KMS-11 (cell line): Measurements from ENCODE around the gene PPP4C.
"Not testable (repeated sequence)": the region's sequence is repeated elsewhere in the genome, so short reads cannot be mapped to it uniquely, and the experiment has no call there.

ENCODE experiments used
- H2AFZ ChIP-seq: fragments of 200-600 bp; sonication (generic); 2 replicates; pipeline ENCODE4 v1.6.1; 2016; ENCODE audit warnings: antibody characterized with exemption, mixed run types, low read depth
- H3K27ac ChIP-seq: fragments of 200-600 bp; sonication (generic); 2 replicates; pipeline ENCODE4 v1.6.1; 2016; ENCODE audit warnings: mild to moderate bottlenecking, mixed run types
- H3K27me3 ChIP-seq: fragments of 200-600 bp; sonication (generic); 2 replicates; pipeline ENCODE4 v1.6.1; 2017; ENCODE audit warnings: mild to moderate bottlenecking, low read depth, mixed run types, moderate library complexity; ENCODE audit not compliant: insufficient read depth
- H3K36me3 ChIP-seq: fragments of 200-600 bp; sonication (generic); 2 replicates; pipeline ENCODE4 v1.6.1; 2017; ENCODE audit warnings: mild to moderate bottlenecking, mixed run types; ENCODE audit not compliant: insufficient read depth
- H3K4me1 ChIP-seq: fragments of 200-600 bp; sonication (generic); 2 replicates; pipeline ENCODE4 v1.6.1; 2016; ENCODE audit warnings: mild to moderate bottlenecking, low read depth, mixed run types; ENCODE audit not compliant: poor library complexity, severe bottlenecking
- H3K4me2 ChIP-seq: fragments of 200-600 bp; sonication (generic); 2 replicates; pipeline ENCODE4 v1.7.0; 2016; ENCODE audit warnings: mild to moderate bottlenecking, mixed run types
- H3K4me3 ChIP-seq: fragments of 200-600 bp; sonication (generic); IDR thresholded peaks from 2 replicates; pipeline ENCODE4 v1.6.1; 2017; ENCODE audit warnings: low read depth, low read length, mixed read lengths; ENCODE audit not compliant: insufficient read depth
- H3K79me2 ChIP-seq: fragments of 200-600 bp; sonication (generic); 2 replicates; pipeline ENCODE4 v1.6.1; 2016; ENCODE audit warnings: low read depth, mixed run types; ENCODE audit not compliant: insufficient read depth
- H3K9ac ChIP-seq: fragments of 200-600 bp; sonication (generic); 2 replicates; pipeline ENCODE4 v1.6.1; 2016; ENCODE audit warnings: mild to moderate bottlenecking, mixed run types
- H4K20me1 ChIP-seq: fragments of 200-600 bp; sonication (generic); 2 replicates; pipeline ENCODE4 v1.6.1; 2016; ENCODE audit warnings: mild to moderate bottlenecking, mixed run types; ENCODE audit not compliant: insufficient read depth
- TF ChIP-seq, protein P1 (sequence below): fragments of 200-600 bp; sonication (generic); conservative IDR thresholded peaks from 2 replicates; pipeline ENCODE4 v1.6.1; 2017; ENCODE audit warnings: low read depth, mild to moderate bottlenecking, antibody characterized with exemption, low read length, moderate library complexity, mixed read lengths

Gene PPP4C

DNA sequence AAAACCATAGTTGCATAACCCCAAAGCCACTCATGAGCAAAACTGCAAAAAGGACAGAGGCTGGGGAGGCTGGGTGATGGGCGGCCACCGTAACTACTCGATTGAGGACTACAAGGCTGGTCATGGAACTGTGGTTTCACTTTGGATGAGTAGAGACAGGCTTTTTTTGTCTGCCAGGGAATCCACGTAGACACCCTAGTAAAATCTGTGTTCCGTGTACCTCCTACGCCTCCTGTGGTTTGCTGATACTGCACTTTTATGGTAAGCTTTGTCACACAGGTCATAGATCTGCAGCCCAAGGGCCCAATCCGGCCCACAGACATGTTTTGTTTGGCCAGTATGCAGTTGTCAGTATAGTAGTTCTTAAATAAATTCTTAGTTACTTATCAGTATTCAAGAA lies 42.5 kb upstream of the PPP4C start:
- Histone ChIP-seq H3K79me2 (no peaks in the 10 kb centered on the region), H3K4me2 (no peak overlapping the region), H3K27me3 (peaks cover 51% of the 10 kb centered on the region), H3K4me1 (peaks cover 3% of the 10 kb centered on the region), H3K9ac (no peak overlapping the region), H3K36me3 (no peaks in the 10 kb centered on the region), H2AFZ (no peak overlapping the region), H3K27ac (no peak overlapping the region), H4K20me1 (no peaks in the 10 kb centered on the region), H3K4me3 (no peak overlapping the region)
- TF ChIP-seq, protein P1, sequence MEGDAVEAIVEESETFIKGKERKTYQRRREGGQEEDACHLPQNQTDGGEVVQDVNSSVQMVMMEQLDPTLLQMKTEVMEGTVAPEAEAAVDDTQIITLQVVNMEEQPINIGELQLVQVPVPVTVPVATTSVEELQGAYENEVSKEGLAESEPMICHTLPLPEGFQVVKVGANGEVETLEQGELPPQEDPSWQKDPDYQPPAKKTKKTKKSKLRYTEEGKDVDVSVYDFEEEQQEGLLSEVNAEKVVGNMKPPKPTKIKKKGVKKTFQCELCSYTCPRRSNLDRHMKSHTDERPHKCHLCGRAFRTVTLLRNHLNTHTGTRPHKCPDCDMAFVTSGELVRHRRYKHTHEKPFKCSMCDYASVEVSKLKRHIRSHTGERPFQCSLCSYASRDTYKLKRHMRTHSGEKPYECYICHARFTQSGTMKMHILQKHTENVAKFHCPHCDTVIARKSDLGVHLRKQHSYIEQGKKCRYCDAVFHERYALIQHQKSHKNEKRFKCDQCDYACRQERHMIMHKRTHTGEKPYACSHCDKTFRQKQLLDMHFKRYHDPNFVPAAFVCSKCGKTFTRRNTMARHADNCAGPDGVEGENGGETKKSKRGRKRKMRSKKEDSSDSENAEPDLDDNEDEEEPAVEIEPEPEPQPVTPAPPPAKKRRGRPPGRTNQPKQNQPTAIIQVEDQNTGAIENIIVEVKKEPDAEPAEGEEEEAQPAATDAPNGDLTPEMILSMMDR = no peak

DNA sequence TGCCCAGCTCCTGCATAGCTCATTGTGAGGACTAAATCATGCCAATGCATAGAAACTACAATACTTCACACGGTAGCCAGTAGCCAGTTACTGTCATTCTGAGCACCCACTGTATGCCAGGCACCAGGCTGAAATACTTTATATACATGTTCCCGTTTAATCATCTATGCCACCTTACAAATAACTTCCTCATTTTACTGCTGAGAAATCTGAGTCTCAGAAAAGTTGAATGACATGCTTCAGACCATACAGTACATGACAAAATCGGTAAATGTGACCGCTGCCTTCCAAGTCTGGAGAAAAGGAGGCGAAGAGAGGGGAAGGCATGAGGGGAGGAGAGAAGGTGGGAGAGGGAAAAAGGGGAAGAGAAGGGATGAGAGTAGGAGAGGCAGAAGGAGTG lies 35.6 kb upstream of the PPP4C start:
- no peak overlapping the region for H3K27ac ChIP-seq
- no peak overlapping the region for H3K4me3 ChIP-seq
- TF ChIP-seq, protein P1 = no peak
- no peaks in the 10 kb centered on the region for H3K79me2 ChIP-seq
- no peak overlapping the region for H3K4me2 ChIP-seq
- no peak overlapping the region for H3K9ac ChIP-seq
- H3K4me1 ChIP-seq = no peaks in the 10 kb centered on the region
- no peaks in the 10 kb centered on the region for H4K20me1 ChIP-seq
- peaks cover 5% of the 10 kb centered on the region; the same call in 1 of the 2 replicates for H3K27me3 ChIP-seq
- H3K36me3 ChIP-seq = no peaks in the 10 kb centered on the region
- H2AFZ ChIP-seq = no peak overlapping the region

DNA sequence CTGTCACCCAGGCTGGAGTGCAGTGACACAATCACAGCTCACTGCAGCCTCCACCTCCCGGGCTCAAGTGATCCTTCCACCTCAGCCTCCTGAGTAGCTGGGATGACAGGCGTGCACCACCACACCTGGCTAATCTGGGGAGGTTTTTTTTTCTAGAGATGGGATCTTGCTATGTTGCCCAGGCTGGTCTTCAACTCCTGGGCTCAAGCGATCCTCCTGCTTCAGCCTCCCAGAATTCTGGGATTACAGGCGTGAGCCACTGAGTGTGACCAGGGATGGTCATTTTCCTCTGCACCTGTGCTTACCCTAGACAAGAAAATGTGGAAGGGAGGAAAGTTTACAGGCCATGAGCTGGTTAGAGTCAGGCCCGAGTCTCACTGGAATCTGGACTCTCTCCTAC lies 35.1 kb upstream of the PPP4C start:
- H2AFZ ChIP-seq, H3K4me3 ChIP-seq, H3K27ac ChIP-seq, H3K27me3 ChIP-seq, H3K4me1 ChIP-seq, H3K36me3 ChIP-seq, H3K9ac ChIP-seq, H3K79me2 ChIP-seq, H4K20me1 ChIP-seq, H3K4me2 ChIP-seq: not testable (repeated sequence)

DNA sequence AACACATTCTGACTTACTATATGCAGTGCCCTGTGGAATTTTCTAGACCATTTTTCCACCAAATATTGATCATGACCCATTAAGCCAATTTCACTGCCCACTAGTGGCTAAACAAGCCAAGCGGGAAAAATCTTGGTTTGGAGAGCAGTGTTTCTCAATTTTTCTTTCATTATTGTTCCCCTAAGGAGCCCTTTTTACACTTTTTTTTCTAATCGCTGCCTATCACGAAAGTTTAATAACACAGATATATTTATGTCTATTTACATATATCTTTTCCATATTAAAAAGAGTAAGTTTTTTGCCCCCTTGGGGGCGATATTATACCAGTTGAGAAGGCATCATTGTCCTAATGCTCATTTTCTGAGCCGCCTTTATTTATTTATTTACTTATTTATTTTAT lies 34.0 kb upstream of the PPP4C start:
- Histone ChIP-seq H3K36me3 (no peaks in the 10 kb centered on the region), H3K27me3 (no peaks in the 10 kb centered on the region), H4K20me1 (no peaks in the 10 kb centered on the region), H3K4me3 (no peak overlapping the region), H3K4me1 (no peaks in the 10 kb centered on the region), H2AFZ (no peak overlapping the region), H3K4me2 (no peak overlapping the region), H3K79me2 (no peaks in the 10 kb centered on the region), H3K27ac (no peak overlapping the region), H3K9ac (no peak overlapping the region)
- TF ChIP-seq, protein P1 = peak; percentile 38; the same call in 1 of the 2 replicates

DNA sequence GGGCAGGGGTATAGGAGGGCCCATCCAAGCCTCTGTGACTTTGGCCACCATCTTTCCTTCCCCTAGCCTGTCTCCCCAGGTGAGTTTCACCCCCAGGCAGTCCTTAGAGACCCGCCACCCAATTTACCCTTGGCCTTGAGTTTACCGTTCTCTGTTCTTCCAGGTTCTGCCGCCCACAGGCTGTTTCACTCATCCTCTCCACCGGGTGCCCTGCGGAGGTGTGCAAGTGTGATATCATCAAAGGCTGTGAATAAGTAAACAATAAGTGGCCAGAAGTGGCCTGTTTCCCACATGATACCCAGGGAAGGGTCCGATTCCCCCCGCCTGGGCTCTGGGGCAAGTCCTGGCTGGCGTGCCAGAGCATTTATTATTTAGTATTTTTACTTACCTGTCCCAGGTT lies 29.6 kb upstream of the PPP4C start:
- no peak overlapping the region for H3K4me3 ChIP-seq
- no peak overlapping the region for H3K27ac ChIP-seq
- TF ChIP-seq, protein P1 = no peak
- H3K4me2 ChIP-seq = no peak overlapping the region
- no peak overlapping the region for H3K9ac ChIP-seq
- H3K79me2 ChIP-seq = no peaks in the 10 kb centered on the region
- no peaks in the 10 kb centered on the region for H3K36me3 ChIP-seq
- no peaks in the 10 kb centered on the region for H3K27me3 ChIP-seq
- no peaks in the 10 kb centered on the region for H4K20me1 ChIP-seq
- H3K4me1 ChIP-seq = no peaks in the 10 kb centered on the region
- no peak overlapping the region for H2AFZ ChIP-seq
